GM23338 (cell line): ENCODE measurements around the gene VMO1. TPM values are rescaled to one million over a fixed set of nuclear protein-coding genes. Genes with fewer than 3 reads are reported as not detected.
A peak's percentile ranks its signal among the peaks of the same experiment; 100 is the strongest.

Experiments used
- ATAC-seq: fragments of 200-7000 bp; cut with Tn5 transposase; 3 replicates; pipeline ENCODE4 v1.9.1; 2020
- DNase-seq: peaks from one replicate; pipeline ENCODE4 v3.0.0-alpha.2; 2015; ENCODE audit warnings: low spot score
- H2AFZ ChIP-seq: fragments of 200-600 bp; sonication (generic); 2 replicates; pipeline ENCODE4 v1.8.0; 2016; ENCODE audit warnings: antibody characterized with exemption, mild to moderate bottlenecking, moderate library complexity
- H3F3A ChIP-seq: fragments of 200-600 bp; sonication (generic); replicated peaks from 2 replicates; pipeline ENCODE4 v1.8.0; 2017; ENCODE audit warnings: antibody characterized with exemption, mixed run types, low read depth
- H3K27ac ChIP-seq: fragments of 200-600 bp; sonication (generic); 2 replicates; pipeline ENCODE4 v1.6.1; 2016; ENCODE audit warnings: low read depth
- H3K27me3 ChIP-seq: fragments of 200-600 bp; sonication (generic); 2 replicates; pipeline ENCODE4 v1.8.0; 2016; ENCODE audit warnings: mild to moderate bottlenecking, mixed run types, moderate library complexity; ENCODE audit not compliant: insufficient read depth
- H3K36me3 ChIP-seq: fragments of 200-600 bp; sonication (generic); 2 replicates; pipeline ENCODE4 v1.8.0; 2016; ENCODE audit warnings: mild to moderate bottlenecking; ENCODE audit not compliant: insufficient read depth
- H3K4me1 ChIP-seq: fragments of 200-600 bp; sonication (generic); 2 replicates; pipeline ENCODE4 v1.8.0; 2016; ENCODE audit warnings: mild to moderate bottlenecking, moderate library complexity; ENCODE audit not compliant: insufficient read depth
- H3K4me2 ChIP-seq: fragments of 200-600 bp; sonication (generic); 2 replicates; pipeline ENCODE4 v1.7.1; 2017; ENCODE audit warnings: mixed run types
- H3K4me3 ChIP-seq: fragments of 200-600 bp; sonication (generic); 2 replicates; pipeline ENCODE4 v1.6.1; 2016; ENCODE audit warnings: mixed run types
- H3K79me2 ChIP-seq: fragments of 200-600 bp; sonication (generic); replicated peaks from 2 replicates; pipeline ENCODE4 v1.8.0; 2017; ENCODE audit warnings: mild to moderate bottlenecking; ENCODE audit not compliant: insufficient read depth
- H3K9me2 ChIP-seq: fragments of 200-600 bp; sonication (generic); 2 replicates; pipeline ENCODE4 v1.8.0; 2017; ENCODE audit not compliant: insufficient read depth
- H4K20me1 ChIP-seq: fragments of 200-600 bp; sonication (generic); replicated peaks from 2 replicates; pipeline ENCODE4 v1.8.0; 2017; ENCODE audit warnings: mild to moderate bottlenecking; ENCODE audit not compliant: insufficient read depth
- H3K27ac Mint-ChIP-seq: 2 replicates; pipeline ENCODE4 v1.8.0; 2020; ENCODE audit warnings: inconsistent platforms, mild to moderate bottlenecking, moderate library complexity, mixed read lengths
- H3K27me3 Mint-ChIP-seq: 3 replicates; pipeline ENCODE4 v1.8.0; 2022; ENCODE audit warnings: low read depth, mild to moderate bottlenecking, moderate library complexity, mixed read lengths, inconsistent platforms; ENCODE audit not compliant: insufficient read depth, poor library complexity
- H3K36me3 Mint-ChIP-seq: 3 replicates; pipeline ENCODE4 v1.8.0; 2021; ENCODE audit warnings: low read depth, mild to moderate bottlenecking, inconsistent platforms, moderate library complexity, mixed read lengths
- H3K4me1 Mint-ChIP-seq: 3 replicates; pipeline ENCODE4 v1.8.0; 2020; ENCODE audit warnings: mild to moderate bottlenecking, inconsistent platforms, mixed read lengths
- H3K4me3 Mint-ChIP-seq: 3 replicates; pipeline ENCODE4 v1.8.0; 2021; ENCODE audit warnings: moderate library complexity, mild to moderate bottlenecking, inconsistent platforms, mixed read lengths
- H3K9me3 Mint-ChIP-seq: 3 replicates; pipeline ENCODE4 v1.8.0; 2020; ENCODE audit warnings: moderate library complexity, mild to moderate bottlenecking, inconsistent platforms, mixed read lengths
- CREB1 ChIP-seq: fragments of 250-450 bp; sonication (Bioruptor Pico); IDR thresholded peaks from 2 replicates; pipeline ENCODE4 v1.5.0; 2020; ENCODE audit warnings: low read depth, mild to moderate bottlenecking, moderate library complexity
- ETS1 ChIP-seq: IDR thresholded peaks from 2 replicates; pipeline ENCODE4 v1.6.1; 2016; ENCODE audit warnings: antibody characterized with exemption
- EZH2 ChIP-seq: fragments of 200-600 bp; sonication (generic); IDR thresholded peaks from one replicate; pipeline ENCODE4 v1.8.0; 2017; ENCODE audit warnings: antibody characterized with exemption, mild to moderate bottlenecking, low read depth; ENCODE audit not compliant: unreplicated experiment
- EZH2phosphoT487 ChIP-seq: fragments of 200-600 bp; sonication (generic); IDR thresholded peaks from one replicate; pipeline ENCODE4 v1.8.1; 2018; ENCODE audit warnings: antibody characterized with exemption; ENCODE audit not compliant: unreplicated experiment
- JUNB ChIP-seq: IDR thresholded peaks from one replicate; pipeline ENCODE4 v1.6.1; 2016; ENCODE audit warnings: antibody characterized with exemption; ENCODE audit not compliant: unreplicated experiment
- NANOG ChIP-seq: IDR thresholded peaks from 2 replicates; pipeline ENCODE4 v1.6.1; 2016; ENCODE audit warnings: antibody characterized with exemption, borderline replicate concordance
- POLR2AphosphoS5 ChIP-seq: IDR thresholded peaks from 2 replicates; pipeline ENCODE4 v1.6.1; 2016; ENCODE audit warnings: antibody characterized with exemption, low read depth
- STAT1 ChIP-seq: IDR thresholded peaks from one replicate; pipeline ENCODE4 v1.6.1; 2016; ENCODE audit warnings: antibody characterized with exemption; ENCODE audit not compliant: unreplicated experiment
- ZNF114 ChIP-seq: fragments of 250-450 bp; sonication (Bioruptor Pico); IDR thresholded peaks from 2 replicates; pipeline ENCODE4 v1.5.0; 2020; ENCODE audit warnings: mild to moderate bottlenecking, moderate library complexity
- ZNF331 ChIP-seq: fragments of 250-450 bp; sonication (Bioruptor Pico); IDR thresholded peaks from 2 replicates; pipeline ENCODE4 v1.5.0; 2020; ENCODE audit warnings: low read depth, mild to moderate bottlenecking, moderate library complexity
- polyA plus RNA-seq: library from polyadenylated mRNA; unstranded; fragments of >200 nt; fragmentation: Nextera tagmentation; extraction: Ambion mirVana; gene quantifications from 2 replicates; pipeline ENCODE4 v1.2.1, GENCODE V29; 2016
- total RNA-seq: library from RNA; depleted of rRNA; stranded (reverse); fragments of >200 nt; shearing (Covaris generic); gene quantifications from 2 replicates; pipeline ENCODE4 v1.2.3, GENCODE V29; 2014
- TF ChIP-seq, protein P1 (sequence below): fragments of 250-450 bp; sonication (Bioruptor Pico); IDR thresholded peaks from 2 replicates; pipeline ENCODE4 v1.5.0; 2020; ENCODE audit warnings: mild to moderate bottlenecking, moderate library complexity
- TF ChIP-seq, protein P2 (sequence below): IDR thresholded peaks from one replicate; pipeline ENCODE4 v1.6.1; 2018; ENCODE audit warnings: antibody characterized with exemption; ENCODE audit not compliant: unreplicated experiment
- TF ChIP-seq, protein P3 (sequence below), 2 experiments: fragments of 200-600 bp in 1 of 2; sonication (generic) in 1 of 2; conservative IDR thresholded peaks; 2 replicates each; pipeline versions ENCODE4 v1.5.1 to v1.6.1; 2016 to 2017; ENCODE audit warnings: antibody characterized with exemption in 2 of 2, low read depth in 2 of 2, mild to moderate bottlenecking in 2 of 2, moderate library complexity in 1 of 2

The VMO1 gene
- total and polyA plus RNA-seq, 2 experiments from 2014 or later: 0.38 to 0.47 TPM

DNA sequence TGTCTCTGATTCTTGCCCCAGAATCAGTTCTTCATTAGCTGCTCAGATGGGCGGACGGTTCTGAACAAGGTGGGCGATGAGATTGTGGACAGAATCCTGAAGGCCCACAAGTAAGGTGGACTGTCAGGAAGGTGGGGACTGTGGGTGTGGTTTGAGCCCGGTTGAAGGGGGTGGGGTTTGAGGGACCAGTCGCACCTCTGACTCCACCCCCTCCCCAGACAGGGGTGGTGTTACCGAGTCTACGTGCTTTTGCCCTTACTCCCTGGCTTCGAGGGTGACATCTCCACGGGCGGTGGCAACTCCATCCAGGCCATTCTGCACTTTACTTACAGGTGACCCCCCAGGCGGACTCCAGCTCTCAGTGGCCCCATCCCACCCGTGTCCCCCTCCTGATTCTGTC lies 32.1 kb upstream of the VMO1 start:
- peaks cover 2% of the 10 kb centered on the region; the same call in 2 of the 3 replicates for H3K9me3 Mint-ChIP-seq
- no peaks in the 10 kb centered on the region; the same call in 1 of the 2 replicates for H4K20me1 ChIP-seq
- H3K9me2 ChIP-seq: no peaks in the 10 kb centered on the region
- no peak overlapping the region for H3K4me3 Mint-ChIP-seq
- no peaks in the 10 kb centered on the region for H3K79me2 ChIP-seq
- ATAC-seq (peak; percentile 85), DNase-seq (peak; percentile 53)
- no peaks in the 10 kb centered on the region for H3K4me1 Mint-ChIP-seq
- no peaks in the 10 kb centered on the region for H3K27me3 ChIP-seq
- no peak for TF ChIP-seq EZH2phosphoT487
- TF ChIP-seq CREB1 (CRISPR knock-in tag): no peak
- TF ChIP-seq STAT1: no peak
- TF ChIP-seq, protein P1, sequence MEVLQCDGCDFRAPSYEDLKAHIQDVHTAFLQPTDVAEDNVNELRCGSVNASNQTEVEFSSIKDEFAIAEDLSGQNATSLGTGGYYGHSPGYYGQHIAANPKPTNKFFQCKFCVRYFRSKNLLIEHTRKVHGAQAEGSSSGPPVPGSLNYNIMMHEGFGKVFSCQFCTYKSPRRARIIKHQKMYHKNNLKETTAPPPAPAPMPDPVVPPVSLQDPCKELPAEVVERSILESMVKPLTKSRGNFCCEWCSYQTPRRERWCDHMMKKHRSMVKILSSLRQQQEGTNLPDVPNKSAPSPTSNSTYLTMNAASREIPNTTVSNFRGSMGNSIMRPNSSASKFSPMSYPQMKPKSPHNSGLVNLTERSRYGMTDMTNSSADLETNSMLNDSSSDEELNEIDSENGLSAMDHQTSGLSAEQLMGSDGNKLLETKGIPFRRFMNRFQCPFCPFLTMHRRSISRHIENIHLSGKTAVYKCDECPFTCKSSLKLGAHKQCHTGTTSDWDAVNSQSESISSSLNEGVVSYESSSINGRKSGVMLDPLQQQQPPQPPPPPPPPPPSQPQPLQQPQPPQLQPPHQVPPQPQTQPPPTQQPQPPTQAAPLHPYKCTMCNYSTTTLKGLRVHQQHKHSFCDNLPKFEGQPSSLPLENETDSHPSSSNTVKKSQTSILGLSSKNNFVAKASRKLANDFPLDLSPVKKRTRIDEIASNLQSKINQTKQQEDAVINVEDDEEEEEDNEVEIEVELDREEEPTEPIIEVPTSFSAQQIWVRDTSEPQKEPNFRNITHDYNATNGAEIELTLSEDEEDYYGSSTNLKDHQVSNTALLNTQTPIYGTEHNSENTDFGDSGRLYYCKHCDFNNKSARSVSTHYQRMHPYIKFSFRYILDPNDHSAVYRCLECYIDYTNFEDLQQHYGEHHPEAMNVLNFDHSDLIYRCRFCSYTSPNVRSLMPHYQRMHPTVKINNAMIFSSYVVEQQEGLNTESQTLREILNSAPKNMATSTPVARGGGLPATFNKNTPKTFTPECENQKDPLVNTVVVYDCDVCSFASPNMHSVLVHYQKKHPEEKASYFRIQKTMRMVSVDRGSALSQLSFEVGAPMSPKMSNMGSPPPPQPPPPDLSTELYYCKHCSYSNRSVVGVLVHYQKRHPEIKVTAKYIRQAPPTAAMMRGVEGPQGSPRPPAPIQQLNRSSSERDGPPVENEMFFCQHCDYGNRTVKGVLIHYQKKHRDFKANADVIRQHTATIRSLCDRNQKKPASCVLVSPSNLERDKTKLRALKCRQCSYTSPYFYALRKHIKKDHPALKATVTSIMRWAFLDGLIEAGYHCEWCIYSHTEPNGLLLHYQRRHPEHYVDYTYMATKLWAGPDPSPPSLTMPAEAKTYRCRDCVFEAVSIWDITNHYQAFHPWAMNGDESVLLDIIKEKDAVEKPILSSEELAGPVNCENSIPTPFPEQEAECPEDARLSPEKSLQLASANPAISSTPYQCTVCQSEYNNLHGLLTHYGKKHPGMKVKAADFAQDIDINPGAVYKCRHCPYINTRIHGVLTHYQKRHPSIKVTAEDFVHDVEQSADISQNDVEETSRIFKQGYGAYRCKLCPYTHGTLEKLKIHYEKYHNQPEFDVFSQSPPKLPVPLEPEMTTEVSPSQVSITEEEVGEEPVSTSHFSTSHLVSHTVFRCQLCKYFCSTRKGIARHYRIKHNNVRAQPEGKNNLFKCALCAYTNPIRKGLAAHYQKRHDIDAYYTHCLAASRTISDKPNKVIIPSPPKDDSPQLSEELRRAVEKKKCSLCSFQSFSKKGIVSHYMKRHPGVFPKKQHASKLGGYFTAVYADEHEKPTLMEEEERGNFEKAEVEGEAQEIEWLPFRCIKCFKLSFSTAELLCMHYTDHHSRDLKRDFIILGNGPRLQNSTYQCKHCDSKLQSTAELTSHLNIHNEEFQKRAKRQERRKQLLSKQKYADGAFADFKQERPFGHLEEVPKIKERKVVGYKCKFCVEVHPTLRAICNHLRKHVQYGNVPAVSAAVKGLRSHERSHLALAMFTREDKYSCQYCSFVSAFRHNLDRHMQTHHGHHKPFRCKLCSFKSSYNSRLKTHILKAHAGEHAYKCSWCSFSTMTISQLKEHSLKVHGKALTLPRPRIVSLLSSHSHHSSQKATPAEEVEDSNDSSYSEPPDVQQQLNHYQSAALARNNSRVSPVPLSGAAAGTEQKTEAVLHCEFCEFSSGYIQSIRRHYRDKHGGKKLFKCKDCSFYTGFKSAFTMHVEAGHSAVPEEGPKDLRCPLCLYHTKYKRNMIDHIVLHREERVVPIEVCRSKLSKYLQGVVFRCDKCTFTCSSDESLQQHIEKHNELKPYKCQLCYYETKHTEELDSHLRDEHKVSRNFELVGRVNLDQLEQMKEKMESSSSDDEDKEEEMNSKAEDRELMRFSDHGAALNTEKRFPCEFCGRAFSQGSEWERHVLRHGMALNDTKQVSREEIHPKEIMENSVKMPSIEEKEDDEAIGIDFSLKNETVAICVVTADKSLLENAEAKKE (CRISPR knock-in tag): no peak
- TF ChIP-seq ZNF331 (CRISPR knock-in tag): no peak
- TF ChIP-seq POLR2AphosphoS5: no peak
- TF ChIP-seq, protein P2, sequence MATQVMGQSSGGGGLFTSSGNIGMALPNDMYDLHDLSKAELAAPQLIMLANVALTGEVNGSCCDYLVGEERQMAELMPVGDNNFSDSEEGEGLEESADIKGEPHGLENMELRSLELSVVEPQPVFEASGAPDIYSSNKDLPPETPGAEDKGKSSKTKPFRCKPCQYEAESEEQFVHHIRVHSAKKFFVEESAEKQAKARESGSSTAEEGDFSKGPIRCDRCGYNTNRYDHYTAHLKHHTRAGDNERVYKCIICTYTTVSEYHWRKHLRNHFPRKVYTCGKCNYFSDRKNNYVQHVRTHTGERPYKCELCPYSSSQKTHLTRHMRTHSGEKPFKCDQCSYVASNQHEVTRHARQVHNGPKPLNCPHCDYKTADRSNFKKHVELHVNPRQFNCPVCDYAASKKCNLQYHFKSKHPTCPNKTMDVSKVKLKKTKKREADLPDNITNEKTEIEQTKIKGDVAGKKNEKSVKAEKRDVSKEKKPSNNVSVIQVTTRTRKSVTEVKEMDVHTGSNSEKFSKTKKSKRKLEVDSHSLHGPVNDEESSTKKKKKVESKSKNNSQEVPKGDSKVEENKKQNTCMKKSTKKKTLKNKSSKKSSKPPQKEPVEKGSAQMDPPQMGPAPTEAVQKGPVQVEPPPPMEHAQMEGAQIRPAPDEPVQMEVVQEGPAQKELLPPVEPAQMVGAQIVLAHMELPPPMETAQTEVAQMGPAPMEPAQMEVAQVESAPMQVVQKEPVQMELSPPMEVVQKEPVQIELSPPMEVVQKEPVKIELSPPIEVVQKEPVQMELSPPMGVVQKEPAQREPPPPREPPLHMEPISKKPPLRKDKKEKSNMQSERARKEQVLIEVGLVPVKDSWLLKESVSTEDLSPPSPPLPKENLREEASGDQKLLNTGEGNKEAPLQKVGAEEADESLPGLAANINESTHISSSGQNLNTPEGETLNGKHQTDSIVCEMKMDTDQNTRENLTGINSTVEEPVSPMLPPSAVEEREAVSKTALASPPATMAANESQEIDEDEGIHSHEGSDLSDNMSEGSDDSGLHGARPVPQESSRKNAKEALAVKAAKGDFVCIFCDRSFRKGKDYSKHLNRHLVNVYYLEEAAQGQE: no peak
- no peak for TF ChIP-seq NANOG
- TF ChIP-seq JUNB: no peak
- no peak for TF ChIP-seq ZNF114 (CRISPR knock-in tag)
- TF ChIP-seq EZH2: no peak
- no peak for TF ChIP-seq ETS1
- TF ChIP-seq, protein P3, sequence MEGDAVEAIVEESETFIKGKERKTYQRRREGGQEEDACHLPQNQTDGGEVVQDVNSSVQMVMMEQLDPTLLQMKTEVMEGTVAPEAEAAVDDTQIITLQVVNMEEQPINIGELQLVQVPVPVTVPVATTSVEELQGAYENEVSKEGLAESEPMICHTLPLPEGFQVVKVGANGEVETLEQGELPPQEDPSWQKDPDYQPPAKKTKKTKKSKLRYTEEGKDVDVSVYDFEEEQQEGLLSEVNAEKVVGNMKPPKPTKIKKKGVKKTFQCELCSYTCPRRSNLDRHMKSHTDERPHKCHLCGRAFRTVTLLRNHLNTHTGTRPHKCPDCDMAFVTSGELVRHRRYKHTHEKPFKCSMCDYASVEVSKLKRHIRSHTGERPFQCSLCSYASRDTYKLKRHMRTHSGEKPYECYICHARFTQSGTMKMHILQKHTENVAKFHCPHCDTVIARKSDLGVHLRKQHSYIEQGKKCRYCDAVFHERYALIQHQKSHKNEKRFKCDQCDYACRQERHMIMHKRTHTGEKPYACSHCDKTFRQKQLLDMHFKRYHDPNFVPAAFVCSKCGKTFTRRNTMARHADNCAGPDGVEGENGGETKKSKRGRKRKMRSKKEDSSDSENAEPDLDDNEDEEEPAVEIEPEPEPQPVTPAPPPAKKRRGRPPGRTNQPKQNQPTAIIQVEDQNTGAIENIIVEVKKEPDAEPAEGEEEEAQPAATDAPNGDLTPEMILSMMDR (conservative IDR thresholded peaks at IDR 0.05; ENCODE audit: low read depth in 2 of 2): no peak
- peaks cover 35% of the 10 kb centered on the region for H3K36me3 Mint-ChIP-seq
- no peak overlapping the region for H3K4me3 ChIP-seq
- no peak overlapping the region for H2AFZ ChIP-seq
- no peak overlapping the region for H3K27ac Mint-ChIP-seq
- H3K27me3 Mint-ChIP-seq: peaks cover 4% of the 10 kb centered on the region
- peaks cover 13% of the 10 kb centered on the region for H3K36me3 ChIP-seq
- H3F3A ChIP-seq: 0 out of 2 replicates have a peak, but pooled peaks cover 3% of the 10 kb centered on the region
- no peak overlapping the region for H3K4me2 ChIP-seq
- no peaks in the 10 kb centered on the region for H3K4me1 ChIP-seq
- H3K27ac ChIP-seq: no peak overlapping the region
